ENCODE data around the gene MAST2.

The MAST2 gene

GRCh38 chr1:45995298-45995697 is 191.9 kb downstream of the MAST2 start:
- no peak for DNase-seq

GRCh38 chr1:45998020-45998617 is 194.7 kb downstream of the MAST2 start:
- DNase-seq = no peak

GRCh38 chr1:45999507-45999906 is 196.1 kb downstream of the MAST2 start:
- no peak for DNase-seq

DNA sequence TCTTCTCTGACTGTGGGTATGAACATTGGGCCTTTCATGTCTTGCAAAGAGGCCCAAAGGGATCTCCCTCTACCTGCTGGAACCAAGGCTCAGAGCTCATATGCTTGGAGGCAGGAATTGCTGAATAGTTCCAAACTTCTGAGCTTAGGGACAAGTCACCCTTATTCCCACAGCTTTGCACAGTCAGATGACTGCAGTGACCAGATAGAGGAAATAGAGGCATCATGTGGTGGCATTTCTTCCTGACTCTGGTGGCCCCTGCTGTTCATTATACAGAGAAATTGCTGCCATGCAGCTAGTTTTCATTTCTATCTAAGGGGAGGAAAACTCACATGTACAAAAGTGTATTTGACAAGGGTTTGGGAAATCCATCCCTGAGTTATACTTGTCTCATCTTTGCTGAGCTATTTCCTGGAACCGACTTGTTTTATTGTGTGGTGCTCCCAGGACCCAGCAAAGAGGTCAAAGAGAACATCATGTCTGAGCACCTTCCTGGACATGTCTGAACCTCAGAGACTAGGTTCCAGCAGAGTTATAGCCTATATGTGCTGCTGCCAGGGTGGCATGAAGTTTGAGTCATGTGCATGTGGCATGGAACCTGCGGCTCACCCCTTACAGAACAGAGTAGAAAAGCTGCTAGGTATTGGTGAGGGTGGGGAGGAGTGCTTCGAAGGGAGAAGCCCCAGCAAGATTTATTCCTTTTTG is 197.8 kb downstream of the MAST2 start:
- peak; percentile 16 for DNase-seq

GRCh38 chr1:46002551-46003150 is 199.2 kb downstream of the MAST2 start:
- DNase-seq = no peak

DNA sequence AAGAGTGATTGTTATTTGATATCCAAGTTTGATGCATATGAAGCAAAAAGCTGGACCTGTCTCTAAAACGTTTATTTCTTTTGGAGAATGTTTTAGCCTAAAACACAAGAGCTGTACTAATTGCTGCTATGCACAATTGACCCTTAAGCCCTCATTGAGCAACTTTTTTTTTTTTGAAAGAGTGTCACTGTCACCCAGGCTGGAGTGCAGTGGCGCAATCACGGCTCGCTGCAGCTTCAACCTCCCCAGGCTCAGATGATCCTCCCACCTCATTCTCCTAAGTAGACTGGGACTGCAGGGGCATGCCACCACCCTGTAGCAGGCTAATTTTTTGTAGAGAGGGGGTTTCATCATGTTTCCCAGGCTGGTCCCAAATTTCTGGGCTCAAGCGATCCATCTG is 199.9 kb downstream of the MAST2 start:
- DNase-seq = no peak

GRCh38 chr1:46004492-46004891 is 201.1 kb downstream of the MAST2 start:
- no peak for DNase-seq

DNA sequence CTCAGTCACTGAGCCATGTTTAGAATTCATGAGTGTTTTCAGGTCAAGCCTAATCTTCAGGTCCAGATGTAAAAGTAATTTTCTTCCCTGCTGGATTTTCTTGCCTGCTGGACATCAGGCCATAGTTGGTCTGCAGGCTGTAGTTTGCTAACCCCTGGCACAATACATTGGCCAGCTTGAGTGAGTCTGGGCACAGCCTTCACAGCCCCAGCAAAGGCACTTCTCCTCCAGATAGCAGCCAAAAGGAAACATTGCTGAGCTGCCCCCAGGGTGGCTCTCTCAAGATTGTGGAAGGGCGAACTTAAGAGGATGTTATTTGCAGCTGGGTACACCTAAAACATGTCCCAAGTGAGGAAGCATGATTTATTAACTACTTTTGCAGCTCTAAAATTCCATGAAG is 202.2 kb downstream of the MAST2 start:
- DNase-seq = no peak

GRCh38 chr1:46008585-46008984 is 205.2 kb downstream of the MAST2 start:
- no peak for DNase-seq

DNA sequence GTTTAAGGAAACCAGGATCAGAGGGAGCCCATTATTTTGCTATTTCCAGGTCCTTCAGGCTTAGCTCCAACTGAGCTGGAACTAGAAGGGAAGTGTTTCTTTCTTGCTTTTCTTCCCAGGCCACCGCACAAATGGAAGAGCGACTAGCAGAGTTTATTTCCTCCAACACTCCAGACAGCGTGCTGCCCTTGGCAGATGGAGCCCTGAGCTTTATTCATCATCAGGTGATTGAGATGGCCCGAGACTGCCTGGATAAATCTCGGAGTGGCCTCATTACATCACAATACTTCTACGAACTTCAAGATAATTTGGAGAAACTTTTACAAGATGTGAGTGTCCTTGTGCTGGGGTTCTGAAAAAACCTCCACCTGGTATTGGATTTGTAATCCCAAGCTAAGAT is 207.2 kb downstream of the MAST2 start:
- DNase-seq = no peak

- DNase-seq = no peak
These were observed 207.8 kb downstream of the MAST2 start for GRCh38 chr1:46011121-46011695.

- DNase-seq = no peak
These were observed 208.8 kb downstream of the MAST2 start for GRCh38 chr1:46012236-46012635.

DNA sequence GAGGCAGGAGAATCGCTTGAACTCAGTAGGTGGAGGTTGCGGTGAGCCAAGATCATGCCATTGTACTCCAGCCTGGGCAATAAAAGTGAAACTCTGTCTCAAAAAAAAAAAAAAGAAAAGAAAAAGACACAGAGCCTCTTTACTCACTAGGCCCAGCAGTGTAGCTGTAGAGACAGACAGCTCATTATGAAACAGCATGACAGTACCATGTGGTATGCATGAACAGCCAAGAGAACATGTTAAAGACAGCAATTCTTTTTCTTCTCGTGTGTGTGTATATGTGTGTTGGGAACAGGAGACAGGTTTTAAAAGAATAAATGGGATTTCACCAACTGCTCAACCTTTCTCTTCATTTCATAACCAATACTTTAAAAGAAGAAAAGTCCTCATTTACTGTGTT is 210.2 kb downstream of the MAST2 start:
- DNase-seq = no peak

GRCh38 chr1:46017876-46018503 is 214.6 kb downstream of the MAST2 start:
- DNase-seq = peak; percentile 7

- DNase-seq = no peak
These were observed 215.9 kb downstream of the MAST2 start for GRCh38 chr1:46019348-46019747.

DNA sequence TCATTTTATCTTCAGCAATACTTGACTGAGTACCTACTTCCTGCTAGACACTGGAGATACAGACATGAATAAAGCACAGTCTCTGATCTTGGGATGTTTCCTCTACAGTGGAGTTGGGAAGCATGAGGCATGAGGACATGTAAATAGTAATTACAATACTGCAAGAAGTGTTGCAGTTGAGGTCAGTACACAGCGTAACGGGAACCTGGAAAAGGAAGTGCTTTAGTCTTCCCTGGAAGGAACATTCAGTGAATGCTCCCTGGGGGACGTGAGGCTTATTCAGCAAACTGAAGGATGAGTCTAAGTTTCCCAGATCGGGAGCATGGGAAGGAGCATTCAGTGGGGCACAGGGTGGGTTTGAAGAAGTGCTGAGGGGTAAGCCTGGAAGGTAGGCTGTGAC is 216.6 kb downstream of the MAST2 start:
- DNase-seq = no peak

- DNase-seq = no peak
These were observed 217.9 kb downstream of the MAST2 start for GRCh38 chr1:46021046-46021996.

GRCh38 chr1:46026531-46026930 is 223.1 kb downstream of the MAST2 start:
- no peak for DNase-seq

- DNase-seq = no peak
These were observed 224.6 kb downstream of the MAST2 start for GRCh38 chr1:46027788-46028573.

DNA sequence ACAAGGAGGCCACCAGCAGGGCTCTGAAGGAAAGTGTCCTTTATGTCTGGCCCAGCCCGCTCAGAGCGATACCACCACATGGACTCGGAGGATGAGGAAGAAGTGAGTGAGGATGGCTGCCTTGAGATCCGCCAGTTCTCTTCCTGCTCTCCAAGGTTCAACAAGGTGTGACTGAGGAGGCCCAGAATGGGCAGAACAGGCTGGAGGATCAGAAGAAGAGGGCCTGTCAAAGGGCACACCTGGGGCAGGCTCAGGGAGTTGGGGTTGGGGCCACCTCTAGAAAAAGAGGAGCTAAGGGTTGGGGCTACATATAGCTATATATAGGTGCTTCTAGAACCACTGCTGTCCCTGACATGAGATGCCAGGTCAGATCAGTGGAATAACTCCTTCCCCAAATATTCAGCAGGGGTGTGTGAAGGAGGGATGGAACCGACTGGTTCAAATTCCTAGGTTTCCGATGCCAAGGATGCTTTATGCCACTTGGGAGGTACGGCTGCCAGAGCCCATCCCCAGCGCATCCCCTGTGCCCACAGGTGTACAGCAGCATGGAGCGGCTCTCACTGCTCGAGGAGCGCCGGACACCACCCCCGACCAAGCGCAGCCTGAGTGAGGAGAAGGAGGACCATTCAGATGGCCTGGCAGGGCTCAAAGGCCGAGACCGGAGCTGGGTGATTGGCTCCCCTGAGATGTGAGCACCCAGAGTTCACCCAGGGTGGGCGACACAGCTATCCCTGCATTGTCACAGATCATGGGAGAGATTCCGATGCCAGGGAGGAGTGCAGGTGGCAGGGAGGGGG is 226.9 kb downstream of the MAST2 start:
- no peak for DNase-seq

Measured in OCI-M1 (cell line).